ENCODE data around the gene CCDC9.
"Not testable (repeated sequence)": the region's sequence is repeated elsewhere in the genome, so short reads cannot be mapped to it uniquely, and the experiment has no call there.

CCDC9 gene

DNA sequence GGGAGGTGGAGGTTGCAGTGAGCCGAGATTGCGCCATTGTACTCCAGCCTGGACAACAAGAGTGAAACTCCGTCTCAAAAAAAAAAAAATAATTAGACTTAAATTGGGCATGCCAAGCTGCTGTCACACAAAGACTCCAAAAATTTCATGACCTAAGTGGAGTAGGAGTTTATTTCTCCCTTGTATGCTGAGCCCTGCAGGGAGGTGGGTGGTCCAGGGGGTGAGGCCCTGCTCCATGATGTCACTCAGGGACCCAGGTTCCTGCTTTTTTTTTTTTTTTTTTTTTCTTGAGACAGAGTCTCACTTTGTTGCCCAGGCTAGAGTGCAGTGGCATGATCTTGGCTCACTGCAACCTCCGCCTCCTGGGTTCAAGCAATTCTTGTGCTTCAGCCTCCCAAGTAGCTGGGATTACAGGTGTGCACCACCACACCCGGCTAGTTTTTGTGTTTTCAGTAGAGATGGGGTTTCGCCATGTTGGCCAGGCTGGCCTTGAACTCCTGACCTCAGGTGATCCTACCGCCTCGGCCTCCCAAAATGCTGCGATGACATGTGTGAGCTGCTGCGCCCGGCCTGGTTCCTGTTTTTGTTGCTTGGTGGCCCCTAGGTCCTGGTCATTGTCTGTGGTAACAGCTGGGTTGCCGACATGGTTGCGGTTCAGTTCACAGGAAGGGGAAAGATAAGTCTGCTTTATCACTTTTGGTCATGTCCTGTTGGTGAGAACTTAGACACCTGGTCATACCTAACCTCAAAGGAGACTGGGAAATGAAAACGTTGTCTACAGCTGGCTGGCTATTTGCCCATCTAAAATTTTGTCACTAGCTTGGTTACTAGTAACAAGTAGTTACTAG lies 5.8 kb downstream of the CCDC9 start:
- not testable (repeated sequence) for DNase-seq

- DNase-seq = no peak
These were observed 8.3 kb downstream of the CCDC9 start for GRCh38 chr19:47264629-47265028.

DNA sequence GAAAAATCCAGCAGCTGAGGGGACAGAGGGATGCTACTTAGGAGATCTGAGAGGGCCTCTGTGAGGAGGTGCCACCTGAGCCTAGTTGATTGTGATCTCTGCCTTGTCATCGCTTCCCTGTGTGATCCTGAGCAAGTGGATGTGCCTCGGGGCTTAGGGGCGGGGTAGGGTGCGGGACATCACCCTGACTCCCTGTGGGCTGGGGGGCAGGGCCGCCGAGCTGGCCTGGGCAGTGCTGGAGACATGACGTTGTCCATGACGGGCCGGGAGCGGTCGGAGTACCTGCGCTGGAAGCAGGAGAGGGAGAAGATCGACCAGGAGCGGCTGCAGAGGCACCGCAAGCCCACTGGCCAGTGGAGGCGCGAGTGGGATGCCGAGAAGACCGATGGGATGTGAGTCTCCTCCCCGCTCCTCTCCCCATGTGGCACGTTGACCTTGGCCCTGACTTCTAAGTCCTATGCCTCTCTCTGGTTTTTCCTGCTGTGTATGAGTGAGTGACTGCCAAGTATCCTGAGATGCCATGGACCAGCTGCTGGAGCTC lies 10.1 kb downstream of the CCDC9 start:
- no peak for DNase-seq

GRCh38 chr19:47267350-47267759 lies 11.0 kb downstream of the CCDC9 start:
- no peak for DNase-seq

- no peak for DNase-seq
These were observed 11.7 kb downstream of the CCDC9 start for GRCh38 chr19:47268028-47268427.

GRCh38 chr19:47269596-47269995 lies 13.3 kb downstream of the CCDC9 start:
- DNase-seq = no peak

DNA sequence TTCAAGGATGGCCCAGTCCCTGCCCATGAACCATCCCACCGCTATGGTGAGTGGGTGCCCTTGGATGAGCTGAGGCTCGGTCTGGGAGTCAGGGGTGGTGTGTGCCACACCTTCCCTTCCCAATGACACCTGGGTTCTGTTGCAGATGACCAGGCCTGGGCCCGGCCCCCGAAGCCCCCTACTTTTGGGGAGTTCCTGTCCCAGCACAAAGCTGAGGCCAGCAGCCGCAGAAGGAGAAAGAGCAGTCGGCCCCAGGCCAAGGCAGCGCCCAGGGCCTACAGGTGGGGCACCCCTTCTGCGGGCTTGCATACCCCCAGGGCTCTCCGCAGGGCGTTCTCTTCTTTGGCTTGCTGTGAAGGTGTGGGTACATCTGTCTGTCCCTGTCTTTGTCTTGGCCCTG lies 14.1 kb downstream of the CCDC9 start:
- DNase-seq = no peak

DNA sequence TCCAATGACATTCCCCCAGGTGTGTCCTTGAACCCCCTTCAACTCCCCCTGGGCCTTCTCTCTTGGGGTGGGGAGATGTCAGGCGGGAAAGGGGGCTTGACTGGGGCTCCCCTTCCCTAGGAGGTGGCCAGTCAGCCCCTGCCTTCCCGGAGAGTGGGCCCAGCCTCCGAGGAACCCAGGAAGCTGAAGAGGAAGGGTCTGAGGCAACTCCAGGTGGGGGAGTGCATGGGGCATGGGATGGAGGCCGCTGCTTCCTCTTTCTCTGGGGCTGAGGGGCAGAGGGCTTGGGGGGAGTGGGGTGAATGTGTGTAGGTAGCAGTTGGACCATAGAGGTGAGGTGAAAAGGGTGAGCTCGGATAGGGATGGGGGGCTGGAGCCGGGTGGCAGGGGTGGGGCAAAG lies 15.6 kb downstream of the CCDC9 start:
- DNase-seq = no peak

GRCh38 chr19:47272448-47273312 lies 16.4 kb downstream of the CCDC9 start:
- no peak for DNase-seq

DNA sequence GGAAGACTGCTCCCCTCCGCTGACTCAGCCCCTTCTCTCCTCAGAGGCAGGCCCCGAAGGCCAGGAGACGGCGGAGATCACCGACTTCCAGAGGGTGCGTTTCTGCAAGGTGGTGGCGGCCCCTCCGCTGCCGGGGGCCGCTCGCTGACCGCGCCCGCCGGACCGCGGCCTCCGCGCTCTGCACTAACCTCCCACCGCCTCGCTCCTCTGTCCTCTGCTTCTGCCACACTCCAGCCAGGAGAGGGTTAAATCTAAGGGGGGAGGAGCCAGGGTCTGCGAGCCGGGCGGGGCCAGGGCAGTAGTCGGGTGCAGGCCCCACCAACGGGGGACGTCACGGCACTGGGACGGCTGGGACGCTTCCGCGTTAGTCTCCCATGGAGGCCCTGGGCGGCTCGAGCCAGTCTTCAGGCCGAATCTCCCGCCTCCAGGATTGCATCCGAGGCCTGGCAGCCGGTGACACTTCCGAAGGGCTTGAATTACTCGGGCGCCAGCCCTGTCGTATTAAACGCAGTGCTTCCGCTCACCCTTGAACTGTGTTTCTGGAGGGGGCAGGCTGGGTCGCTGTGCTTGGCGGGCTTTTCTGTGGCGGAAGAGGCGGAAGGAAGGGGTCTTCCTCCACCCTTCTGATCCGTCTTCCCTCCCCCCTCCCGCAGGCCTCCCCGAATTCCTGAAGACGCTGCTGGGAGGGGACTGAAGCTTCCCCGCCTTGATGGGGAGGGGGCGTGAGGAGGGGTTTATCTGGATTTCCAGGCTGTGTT lies 17.2 kb downstream of the CCDC9 start:
- peak; percentile 52 to 82 for DNase-seq

GRCh38 chr19:47274071-47274890 lies 18.0 kb downstream of the CCDC9 start, which contains the start of gene INAFM1:
INAFM1 (plus strand) TSS chr19:47274885; CDS start chr19:47274920, 35 bp downstream.
- DNase-seq = peak; percentile 95 to 96

DNA sequence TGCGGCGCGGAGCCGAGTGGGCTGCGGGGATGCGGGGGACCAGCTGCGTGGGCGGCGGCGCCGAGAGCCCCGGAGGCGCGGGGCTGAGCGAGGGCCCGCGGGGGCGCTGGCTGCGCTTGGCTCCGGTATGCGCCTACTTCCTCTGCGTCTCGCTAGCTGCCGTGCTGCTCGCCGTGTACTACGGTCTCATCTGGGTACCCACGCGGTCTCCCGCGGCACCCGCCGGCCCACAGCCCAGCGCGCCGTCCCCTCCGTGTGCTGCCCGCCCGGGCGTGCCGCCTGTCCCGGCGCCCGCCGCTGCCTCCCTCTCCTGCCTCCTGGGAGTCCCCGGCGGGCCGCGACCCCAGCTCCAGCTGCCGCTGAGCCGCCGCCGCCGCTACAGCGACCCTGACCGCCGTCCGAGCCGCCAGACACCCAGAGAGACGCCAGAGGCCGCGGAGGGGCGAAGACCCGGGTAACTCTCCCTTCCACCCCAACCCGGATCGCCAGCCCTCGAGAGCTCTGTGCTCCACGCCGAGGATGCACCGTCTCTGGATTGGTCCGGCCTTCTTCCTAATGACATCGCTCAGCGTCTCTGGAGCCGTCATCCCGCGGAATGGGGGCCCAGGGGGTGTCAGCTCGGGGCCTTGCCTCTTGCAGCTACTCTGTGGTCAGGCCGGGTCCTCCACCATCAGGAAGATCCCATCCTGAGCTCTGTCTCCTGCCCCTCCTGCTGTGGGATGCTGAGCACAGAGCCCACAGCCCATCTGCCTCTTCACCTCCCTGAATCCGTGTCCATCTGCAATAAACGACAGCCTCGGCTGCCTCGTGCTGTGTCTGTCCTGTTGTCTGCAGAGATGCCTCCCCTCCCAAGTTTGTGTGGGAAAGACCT lies 18.8 kb downstream of the CCDC9 start:
- no peak for DNase-seq

DNA sequence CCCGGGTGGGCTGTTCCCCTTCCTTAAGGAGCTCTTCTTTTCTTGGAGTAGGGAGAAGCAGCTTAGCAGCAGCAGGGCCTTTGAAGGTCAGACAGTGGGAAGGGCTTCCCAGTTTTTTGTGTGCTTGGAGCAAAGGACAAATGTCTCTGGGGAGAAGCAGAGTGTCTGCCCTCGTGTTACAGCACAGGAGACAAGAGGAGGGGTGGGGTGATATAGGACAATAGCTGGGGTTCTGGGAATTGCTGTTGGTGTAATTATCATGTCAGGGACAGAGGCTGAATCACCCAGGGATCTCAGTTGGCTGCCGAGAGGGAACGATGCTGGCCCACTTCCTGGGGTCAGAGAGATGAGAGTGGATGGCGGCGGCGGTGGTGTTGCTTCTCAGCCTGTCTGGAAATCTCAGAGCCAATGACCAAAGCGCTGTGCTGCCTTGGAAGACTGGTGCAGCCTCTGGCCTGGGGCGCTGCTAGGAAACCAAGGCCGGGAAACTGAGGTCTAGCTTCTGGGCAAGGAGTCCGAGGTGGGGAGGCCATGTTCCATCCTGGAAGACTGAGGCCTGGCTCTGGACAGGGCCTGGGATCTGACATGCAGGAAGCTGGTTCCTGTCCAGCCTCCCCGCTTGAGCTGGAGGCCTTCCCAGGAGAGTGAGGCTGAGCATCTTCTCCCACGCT lies 19.6 kb downstream of the CCDC9 start:
- no peak for DNase-seq

GRCh38 chr19:47276513-47276912 lies 20.2 kb downstream of the CCDC9 start:
- not testable (repeated sequence) for DNase-seq

- DNase-seq = no peak
These were observed 24.0 kb downstream of the CCDC9 start for GRCh38 chr19:47280183-47280797.

GRCh38 chr19:47283405-47284059 lies 27.2 kb downstream of the CCDC9 start:
- no peak for DNase-seq

GRCh38 chr19:47284324-47284899 lies 28.1 kb downstream of the CCDC9 start:
- peak in 1 of 2 experiments; percentile 45 for DNase-seq

GRCh38 chr19:47296036-47296435 lies 39.7 kb downstream of the CCDC9 start:
- DNase-seq = peak; percentile 45 to 68

GRCh38 chr19:47300867-47301266 lies 44.5 kb downstream of the CCDC9 start:
- DNase-seq = not testable (repeated sequence)

Data from NCI-H187 (cell line).